HG02981 (cell line): ENCODE results near the gene CNPY3.
A peak's percentile ranks its signal among the peaks of the same experiment; 100 is the strongest.

Source experiments
- ATAC-seq: cut with Tn5 transposase; IDR thresholded peaks from one replicate; pipeline ENCODE4 v1.9.1; 2021; ENCODE audit warnings: mild to moderate bottlenecking, moderate library complexity; ENCODE audit not compliant: unreplicated experiment

Gene CNPY3

DNA sequence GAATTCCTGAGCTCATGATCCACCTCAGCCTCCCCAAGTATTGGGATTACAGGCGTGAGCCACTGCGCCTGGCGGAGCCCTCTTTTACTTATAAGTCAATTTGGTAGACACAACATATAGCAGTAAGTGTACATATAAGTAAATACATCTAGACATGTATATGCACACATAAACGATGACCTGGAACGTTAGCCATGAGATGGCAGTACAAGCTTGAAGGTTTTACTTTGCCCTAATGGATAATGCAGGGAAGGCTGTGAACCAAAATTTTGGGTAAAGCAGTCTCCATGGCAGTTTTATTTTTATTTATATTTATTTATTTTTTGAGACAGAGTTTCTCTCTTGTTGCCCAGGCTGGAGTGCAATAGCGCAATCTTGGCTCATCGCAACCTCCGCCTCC is 28.8 kb downstream of the CNPY3 start:
- ATAC-seq, result no peak

DNA sequence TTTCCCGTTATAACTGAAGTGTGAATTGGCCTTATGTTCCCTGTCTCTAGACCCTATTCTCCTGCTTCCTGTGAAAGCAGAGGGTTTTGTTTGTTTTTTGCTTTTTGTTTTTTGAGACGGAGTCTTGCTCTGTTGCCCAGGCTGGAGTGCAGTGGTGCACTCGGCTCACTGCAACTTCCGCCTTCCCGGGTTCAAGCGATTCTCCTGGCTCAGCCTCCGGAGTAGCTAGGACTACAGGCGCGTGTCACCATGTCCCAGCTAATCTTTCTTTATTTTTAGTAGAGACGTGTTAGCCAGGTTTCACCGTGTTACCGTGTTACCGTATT is 30.6 kb downstream of the CNPY3 start:
- ATAC-seq, result no peak

GRCh38 chr6:42960243-42961019 is 31.2 kb downstream of the CNPY3 start, which contains the start of gene GNMT:
Gene GNMT (plus strand): TSS chr6:42960754. CDS start chr6:42960768, 14 bp downstream.
- no peak for ATAC-seq

DNA sequence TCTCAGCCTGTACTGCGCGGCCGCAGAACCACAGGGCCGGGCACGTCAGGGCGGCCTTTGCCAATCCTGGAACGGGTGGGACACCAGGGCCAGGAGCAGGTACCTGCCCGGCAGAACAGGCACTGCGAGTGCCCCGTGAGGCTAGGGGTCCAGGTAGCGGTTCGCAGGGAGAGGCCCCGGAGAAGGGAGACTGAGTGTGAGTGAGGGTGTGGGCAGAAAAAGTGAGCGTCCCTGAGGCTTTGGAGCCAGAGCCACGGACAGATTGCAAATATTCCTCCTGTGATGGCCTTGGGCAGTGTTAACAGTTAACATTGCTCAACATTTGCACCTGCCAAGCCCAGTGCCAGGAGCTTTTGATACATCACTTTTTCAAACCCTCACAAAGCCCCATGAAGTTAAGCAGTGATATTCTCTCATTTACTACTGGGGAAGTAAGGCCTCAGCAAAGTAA is 31.8 kb downstream of the CNPY3 start:
- ATAC-seq, result no peak

DNA sequence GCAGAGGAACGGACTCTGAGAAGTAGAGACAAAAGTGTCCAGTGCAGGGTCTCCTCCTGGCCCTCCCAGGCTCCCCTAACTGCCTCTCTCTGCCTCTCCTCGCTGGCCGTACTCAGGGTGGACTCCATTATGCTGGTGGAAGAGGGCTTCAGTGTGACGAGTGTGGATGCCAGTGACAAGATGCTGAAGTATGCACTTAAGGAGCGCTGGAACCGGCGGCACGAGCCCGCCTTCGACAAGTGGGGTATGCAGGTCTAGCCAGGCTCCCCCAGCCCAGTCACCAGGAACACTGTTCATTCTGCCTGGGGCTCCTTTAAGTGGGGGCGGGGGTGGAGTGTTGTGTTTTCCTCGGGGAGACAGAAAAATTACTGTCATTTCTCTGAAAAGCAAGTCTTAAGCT is 32.8 kb downstream of the CNPY3 start:
- no peak for ATAC-seq

DNA sequence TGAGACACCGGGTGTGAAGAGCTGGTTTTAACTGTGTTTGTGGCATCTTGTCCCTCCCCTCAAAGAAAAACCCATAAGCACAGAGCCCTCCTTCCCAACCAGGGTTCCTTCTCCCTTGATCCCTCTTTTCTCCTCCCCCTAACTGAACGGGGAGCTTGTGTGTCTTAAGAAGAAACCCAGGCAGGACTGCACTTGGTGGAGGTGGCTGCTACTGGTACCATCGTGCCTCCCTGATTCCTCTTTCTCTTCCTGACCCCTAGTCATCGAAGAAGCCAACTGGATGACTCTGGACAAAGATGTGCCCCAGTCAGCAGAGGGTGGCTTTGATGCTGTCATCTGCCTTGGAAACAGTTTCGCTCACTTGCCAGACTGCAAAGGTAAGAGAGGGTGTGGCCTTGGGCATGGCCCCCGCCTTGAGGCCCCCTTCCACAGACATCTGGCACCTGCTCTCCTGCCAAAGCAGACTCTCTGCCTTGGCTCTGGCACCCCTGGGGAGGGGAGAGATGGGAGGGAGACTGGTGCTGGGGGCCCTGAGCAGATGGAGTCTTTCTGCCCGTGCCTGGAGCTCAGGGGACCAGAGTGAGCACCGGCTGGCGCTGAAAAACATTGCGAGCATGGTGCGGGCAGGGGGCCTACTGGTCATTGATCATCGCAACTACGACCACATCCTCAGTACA is 33.4 kb downstream of the CNPY3 start:
- no peak for ATAC-seq

DNA sequence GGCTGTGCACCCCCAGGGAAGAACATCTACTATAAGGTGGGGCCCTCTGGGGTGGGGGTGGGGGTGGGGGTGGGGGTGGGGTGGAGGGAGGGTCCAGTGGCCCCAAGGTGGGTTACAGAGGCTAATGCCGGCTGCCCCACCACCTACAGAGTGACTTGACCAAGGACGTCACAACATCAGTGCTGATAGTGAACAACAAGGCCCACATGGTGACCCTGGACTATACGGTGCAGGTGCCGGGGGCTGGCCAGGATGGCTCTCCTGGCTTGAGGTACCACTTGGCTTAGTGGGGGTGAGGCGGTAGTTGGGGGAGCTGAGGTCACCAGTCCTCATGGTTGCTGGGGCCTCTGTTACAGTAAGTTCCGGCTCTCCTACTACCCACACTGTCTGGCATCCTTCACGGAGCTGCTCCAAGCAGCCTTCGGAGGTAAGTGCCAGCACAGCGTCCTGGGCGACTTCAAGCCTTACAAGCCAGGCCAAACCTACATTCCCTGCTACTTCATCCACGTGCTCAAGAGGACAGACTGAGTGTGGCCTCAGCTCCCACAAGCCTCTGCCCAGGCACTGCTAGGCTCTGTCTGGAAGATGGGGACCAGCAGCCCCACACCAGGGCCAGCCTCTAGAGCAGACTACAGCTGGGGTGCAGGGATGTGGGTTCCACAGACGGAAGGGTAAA is 34.0 kb downstream of the CNPY3 start:
- ATAC-seq, result no peak

- no peak for ATAC-seq
These were observed 34.8 kb downstream of the CNPY3 start for GRCh38 chr6:42963855-42964605.

- ATAC-seq, result no peak
These were observed 37.3 kb downstream of the CNPY3 start for GRCh38 chr6:42966571-42966970.

DNA sequence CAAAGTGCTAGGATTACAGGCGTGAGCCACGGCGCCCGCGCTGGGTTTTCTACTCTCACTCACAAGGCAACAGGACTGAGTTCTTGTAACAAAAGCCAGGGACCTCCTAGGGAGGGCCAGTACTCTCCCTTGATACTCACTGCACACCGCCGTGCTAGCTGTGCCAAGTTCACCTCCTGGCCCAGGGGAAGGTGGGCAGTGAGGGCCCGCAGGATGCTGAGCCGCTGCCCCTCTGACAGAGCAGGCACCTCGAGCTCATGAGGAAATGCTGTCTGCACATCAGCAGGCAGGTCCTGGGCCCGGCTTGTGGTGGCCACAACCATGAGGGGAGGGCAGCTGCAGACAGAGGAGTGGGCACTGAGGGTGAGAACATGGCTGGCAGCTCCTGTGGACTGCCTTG is 37.9 kb downstream of the CNPY3 start:
- ATAC-seq, result no peak

GRCh38 chr6:42968126-42968701 is 38.9 kb downstream of the CNPY3 start:
- ATAC-seq, result no peak

- ATAC-seq, result no peak
These were observed 39.5 kb downstream of the CNPY3 start for GRCh38 chr6:42968783-42969182.

DNA sequence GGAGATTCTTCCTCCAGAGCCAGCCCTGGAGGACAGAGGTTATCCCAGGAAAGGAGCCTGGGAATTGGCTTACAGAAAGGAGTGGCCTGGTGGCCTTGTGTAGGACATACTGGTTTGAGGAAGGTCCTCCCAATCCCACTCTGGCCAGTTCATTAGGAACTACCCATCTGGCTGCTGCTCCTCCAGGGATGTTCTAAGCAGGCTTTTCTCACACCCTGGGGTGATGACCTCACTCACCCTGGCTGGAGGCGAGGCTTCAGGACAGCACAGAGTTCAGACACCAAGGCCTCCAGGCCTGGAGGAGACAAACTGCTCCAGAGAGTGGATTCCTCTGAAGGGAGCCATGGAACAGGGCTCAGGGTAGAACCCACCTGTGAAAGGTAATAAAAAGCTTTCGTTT is 40.2 kb downstream of the CNPY3 start:
- ATAC-seq, result no peak

- no peak for ATAC-seq
These were observed 40.7 kb downstream of the CNPY3 start for GRCh38 chr6:42969934-42970333.

DNA sequence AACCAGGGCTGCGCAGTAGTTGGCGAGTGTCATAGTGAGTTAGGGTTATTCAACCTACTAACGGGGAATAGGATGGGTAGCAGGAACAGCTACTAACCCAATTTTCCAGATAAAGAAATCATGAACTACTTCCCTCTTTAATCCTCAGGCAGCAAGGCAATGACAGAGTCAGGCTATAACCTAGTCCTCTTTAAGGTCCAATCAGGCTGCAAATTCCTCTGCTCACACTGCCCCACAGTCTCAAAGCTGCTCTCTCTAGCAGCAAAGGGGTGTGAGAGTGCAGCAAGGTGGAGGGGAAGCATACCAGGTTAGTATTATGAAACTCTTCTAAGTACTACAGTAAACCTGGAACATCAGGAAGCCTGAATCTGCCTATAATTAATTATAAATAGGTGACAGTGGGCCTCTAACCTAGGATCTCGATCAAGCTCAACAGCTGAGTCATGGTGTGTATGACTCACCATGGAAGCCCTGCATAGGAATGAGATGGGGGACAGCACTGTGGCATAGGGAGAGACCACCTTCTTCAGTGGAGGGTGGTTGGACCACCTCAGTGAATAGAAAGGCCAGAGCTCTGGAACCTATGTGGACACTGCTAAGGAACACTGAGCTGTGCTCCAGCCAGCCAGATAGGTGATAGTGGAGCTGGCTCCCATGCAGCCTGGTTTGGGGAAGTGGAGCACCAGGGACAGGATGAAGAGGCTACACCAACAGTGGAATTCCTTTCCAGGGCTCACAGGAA is 41.8 kb downstream of the CNPY3 start:
- no peak for ATAC-seq

DNA sequence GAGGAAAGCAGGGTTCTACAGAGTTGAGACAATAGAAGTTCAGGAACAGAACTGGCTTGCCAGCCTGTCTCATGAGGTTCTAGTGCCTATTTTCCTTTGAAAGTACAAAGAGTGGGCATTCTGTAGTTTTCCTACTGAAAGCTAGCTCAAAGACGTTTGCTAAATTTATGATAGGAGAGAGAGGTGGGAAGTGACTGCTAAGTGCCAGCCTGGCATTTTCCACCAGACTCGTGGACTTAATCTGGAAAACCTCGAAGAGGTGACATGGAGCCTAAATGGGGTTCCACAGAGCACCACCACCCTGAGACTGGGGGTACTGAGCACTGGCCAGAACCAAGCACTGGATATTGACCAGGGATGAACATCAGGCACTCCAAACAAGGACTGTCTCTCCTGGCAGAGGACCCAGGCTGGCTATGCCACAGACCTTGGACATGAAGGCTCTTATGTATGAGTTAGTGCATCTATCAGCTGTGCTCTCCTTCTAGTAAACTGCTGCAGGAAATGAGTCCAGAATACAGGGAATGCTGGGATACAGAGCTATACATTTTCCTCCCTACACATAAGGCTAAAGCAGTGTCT is 42.6 kb downstream of the CNPY3 start:
- no peak for ATAC-seq

- no peak for ATAC-seq
These were observed 44.6 kb downstream of the CNPY3 start for GRCh38 chr6:42973926-42974325.

DNA sequence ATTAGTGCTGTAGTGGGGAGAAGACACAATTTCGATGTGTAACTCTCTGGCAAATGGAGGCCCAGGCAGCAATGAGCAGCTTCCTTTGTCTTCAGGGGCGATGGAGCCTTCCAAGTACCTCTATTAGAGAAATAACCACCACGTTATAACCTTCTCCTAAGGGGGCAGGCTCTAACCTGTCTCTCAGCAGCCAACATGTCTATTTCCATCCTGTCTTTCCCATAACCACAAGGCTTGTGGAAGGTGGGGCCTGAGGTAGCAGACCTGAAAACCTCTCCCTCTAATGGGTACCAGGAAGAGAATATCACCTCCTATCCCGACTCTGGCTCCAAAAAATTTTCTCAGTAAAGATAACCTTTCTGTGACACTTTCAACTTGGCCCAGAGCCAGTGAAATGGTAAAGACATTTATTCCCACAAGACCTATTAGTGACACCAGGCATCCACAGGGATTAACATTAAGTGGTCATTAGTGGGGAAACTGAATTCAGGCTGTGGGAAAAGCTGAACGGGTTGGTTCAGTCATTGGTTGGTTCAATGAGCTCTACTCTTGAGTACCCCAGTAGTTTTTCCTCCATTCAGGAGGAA is 45.7 kb downstream of the CNPY3 start:
- no peak for ATAC-seq

- peak; percentile 25 for ATAC-seq
These were observed 49.2 kb downstream of the CNPY3 start for GRCh38 chr6:42978487-42978838.
